ENCODE data around the gene GFM1. TPM values are rescaled to one million over a fixed set of nuclear protein-coding genes. Genes with fewer than 3 reads are reported as not detected.
A peak's percentile ranks its signal among the peaks of the same experiment; 100 is the strongest.

GFM1 gene
- total RNA-seq, 1 experiment from 2014 or later, result 44.5 TPM

DNA sequence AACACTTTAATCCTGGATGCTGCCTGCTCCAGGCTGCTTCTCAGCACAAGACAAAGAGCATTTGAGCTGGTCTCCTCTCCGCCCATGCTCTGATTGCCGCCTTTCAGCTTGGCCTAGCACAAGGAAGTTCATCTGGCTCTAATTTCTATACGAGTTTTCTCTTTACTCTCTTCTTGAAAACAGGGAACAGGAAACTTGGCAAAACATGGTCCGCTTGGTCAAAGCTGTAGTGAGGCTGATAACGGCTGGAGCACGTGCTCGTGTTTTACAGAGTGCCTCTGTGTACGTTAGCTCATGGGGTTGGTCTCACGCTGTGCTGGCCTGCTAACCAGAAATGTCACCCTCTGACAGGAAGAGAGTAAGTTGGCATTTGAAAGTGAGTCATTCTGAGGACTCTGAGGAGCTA, 68.8 kb downstream of the GFM1 start:
- Mint-ChIP-seq H3K36me3 (peaks cover 7% of the 10 kb centered on the region; the same call in 1 of the 2 replicates), H3K9me3 (no peaks in the 10 kb centered on the region), H3K4me3 (no peak overlapping the region), H3K27me3 (ENCODE audit: low read depth) (no peaks in the 10 kb centered on the region), H3K4me1 (peaks cover 22% of the 10 kb centered on the region), H3K27ac (peak overlapping the region; percentile 64)
- ATAC-seq (peak; percentile 68), DNase-seq (ENCODE audit: low spot score) (no peak)
- TF ChIP-seq ETV6 (CRISPR knock-in tag; IDR thresholded peaks at IDR 0.05), result no peak
- TF ChIP-seq HMGA2 (CRISPR knock-in tag; IDR thresholded peaks at IDR 0.05), result no peak
- no peak for TF ChIP-seq CREB1 (CRISPR knock-in tag; IDR thresholded peaks at IDR 0.05)
- TF ChIP-seq CBFB (CRISPR knock-in tag; IDR thresholded peaks at IDR 0.05; ENCODE audit: low read depth), result no peak
- TF ChIP-seq ZNF121 (CRISPR knock-in tag; IDR thresholded peaks at IDR 0.05), result no peak
- no peak for TF ChIP-seq FOXJ3 (CRISPR knock-in tag; IDR thresholded peaks at IDR 0.05; ENCODE audit: borderline replicate concordance)
- ChIA-PET POLR2A (no interaction called here), CTCF (interaction anchor here (0.8 to 2.9 kb wide), 3 partner anchors 14 to 88 kb away, joined by 3 to 19 read pairs (median 4); no protein-coding TSS in a partner anchor)

DNA sequence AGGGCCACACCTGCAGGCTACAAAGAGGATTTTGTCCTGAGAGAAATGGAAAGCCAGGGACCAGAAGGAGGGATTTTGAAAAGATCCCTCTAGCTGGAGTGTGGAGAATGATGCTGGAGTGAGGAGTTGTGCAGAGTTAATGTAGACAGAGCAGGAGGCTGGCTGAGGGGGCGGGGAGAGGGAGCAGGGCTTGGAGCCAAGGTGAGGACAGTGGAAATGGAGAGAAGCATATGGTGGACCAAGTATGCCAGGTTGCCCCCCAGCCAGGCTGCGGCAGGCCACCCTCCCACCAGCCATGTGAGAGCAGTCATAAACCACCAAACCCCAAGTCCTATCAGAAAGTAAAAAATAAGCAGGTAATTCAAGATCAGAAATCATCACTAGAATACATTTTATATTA, 73.2 kb downstream of the GFM1 start:
- peaks cover 15% of the 10 kb centered on the region for H3K4me1 Mint-ChIP-seq
- H3K27me3 Mint-ChIP-seq (ENCODE audit: low read depth), result no peaks in the 10 kb centered on the region
- no peak overlapping the region for H3K27ac Mint-ChIP-seq

More for the DNA sequence above, 73.2 kb downstream of the GFM1 start:
- H3K9me3 Mint-ChIP-seq, result no peaks in the 10 kb centered on the region
- ATAC-seq (no peak), DNase-seq (ENCODE audit: low spot score) (no peak)
- POLR2A ChIA-PET, result no interaction called here
- CTCF ChIA-PET, result interaction anchor here (2.9 kb wide), 1 partner anchor 10 kb away, joined by 20 read pairs; no protein-coding TSS in a partner anchor
- H3K4me3 Mint-ChIP-seq, result no peak overlapping the region
- no peak for TF ChIP-seq NFE2L1 (CRISPR knock-in tag; IDR thresholded peaks at IDR 0.05)
- TF ChIP-seq, protein P1, sequence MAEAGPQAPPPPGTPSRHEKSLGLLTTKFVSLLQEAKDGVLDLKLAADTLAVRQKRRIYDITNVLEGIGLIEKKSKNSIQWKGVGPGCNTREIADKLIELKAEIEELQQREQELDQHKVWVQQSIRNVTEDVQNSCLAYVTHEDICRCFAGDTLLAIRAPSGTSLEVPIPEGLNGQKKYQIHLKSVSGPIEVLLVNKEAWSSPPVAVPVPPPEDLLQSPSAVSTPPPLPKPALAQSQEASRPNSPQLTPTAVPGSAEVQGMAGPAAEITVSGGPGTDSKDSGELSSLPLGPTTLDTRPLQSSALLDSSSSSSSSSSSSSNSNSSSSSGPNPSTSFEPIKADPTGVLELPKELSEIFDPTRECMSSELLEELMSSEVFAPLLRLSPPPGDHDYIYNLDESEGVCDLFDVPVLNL (CRISPR knock-in tag; IDR thresholded peaks at IDR 0.05; ENCODE audit: borderline replicate concordance, low read depth), result no peak
- TF ChIP-seq, protein P2, sequence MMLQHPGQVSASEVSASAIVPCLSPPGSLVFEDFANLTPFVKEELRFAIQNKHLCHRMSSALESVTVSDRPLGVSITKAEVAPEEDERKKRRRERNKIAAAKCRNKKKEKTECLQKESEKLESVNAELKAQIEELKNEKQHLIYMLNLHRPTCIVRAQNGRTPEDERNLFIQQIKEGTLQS (CRISPR knock-in tag; conservative IDR thresholded peaks at IDR 0.05), result no peak
- TF ChIP-seq ESRRA (CRISPR knock-in tag; IDR thresholded peaks at IDR 0.05; ENCODE audit: borderline replicate concordance), result no peak
- TF ChIP-seq ZNF317 (CRISPR knock-in tag; IDR thresholded peaks at IDR 0.05; ENCODE audit: borderline replicate concordance, low read depth), result no peak
- no peak for TF ChIP-seq GRHL2 (CRISPR knock-in tag; IDR thresholded peaks at IDR 0.05; ENCODE audit: insufficient replicate concordance, severe bottlenecking)
- no peak for TF ChIP-seq ETV6 (CRISPR knock-in tag; IDR thresholded peaks at IDR 0.05)
- no peak for TF ChIP-seq ZNF219 (CRISPR knock-in tag; IDR thresholded peaks at IDR 0.05; ENCODE audit: borderline replicate concordance)
- TF ChIP-seq NFYB (CRISPR knock-in tag; conservative IDR thresholded peaks at IDR 0.05; ENCODE audit: low read depth), result no peak
- TF ChIP-seq, protein P3, sequence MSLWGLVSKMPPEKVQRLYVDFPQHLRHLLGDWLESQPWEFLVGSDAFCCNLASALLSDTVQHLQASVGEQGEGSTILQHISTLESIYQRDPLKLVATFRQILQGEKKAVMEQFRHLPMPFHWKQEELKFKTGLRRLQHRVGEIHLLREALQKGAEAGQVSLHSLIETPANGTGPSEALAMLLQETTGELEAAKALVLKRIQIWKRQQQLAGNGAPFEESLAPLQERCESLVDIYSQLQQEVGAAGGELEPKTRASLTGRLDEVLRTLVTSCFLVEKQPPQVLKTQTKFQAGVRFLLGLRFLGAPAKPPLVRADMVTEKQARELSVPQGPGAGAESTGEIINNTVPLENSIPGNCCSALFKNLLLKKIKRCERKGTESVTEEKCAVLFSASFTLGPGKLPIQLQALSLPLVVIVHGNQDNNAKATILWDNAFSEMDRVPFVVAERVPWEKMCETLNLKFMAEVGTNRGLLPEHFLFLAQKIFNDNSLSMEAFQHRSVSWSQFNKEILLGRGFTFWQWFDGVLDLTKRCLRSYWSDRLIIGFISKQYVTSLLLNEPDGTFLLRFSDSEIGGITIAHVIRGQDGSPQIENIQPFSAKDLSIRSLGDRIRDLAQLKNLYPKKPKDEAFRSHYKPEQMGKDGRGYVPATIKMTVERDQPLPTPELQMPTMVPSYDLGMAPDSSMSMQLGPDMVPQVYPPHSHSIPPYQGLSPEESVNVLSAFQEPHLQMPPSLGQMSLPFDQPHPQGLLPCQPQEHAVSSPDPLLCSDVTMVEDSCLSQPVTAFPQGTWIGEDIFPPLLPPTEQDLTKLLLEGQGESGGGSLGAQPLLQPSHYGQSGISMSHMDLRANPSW (CRISPR knock-in tag; conservative IDR thresholded peaks at IDR 0.05; ENCODE audit: low read depth), result no peak
- TF ChIP-seq NR1H2 (CRISPR knock-in tag; IDR thresholded peaks at IDR 0.05), result no peak
- TF ChIP-seq, protein P4, sequence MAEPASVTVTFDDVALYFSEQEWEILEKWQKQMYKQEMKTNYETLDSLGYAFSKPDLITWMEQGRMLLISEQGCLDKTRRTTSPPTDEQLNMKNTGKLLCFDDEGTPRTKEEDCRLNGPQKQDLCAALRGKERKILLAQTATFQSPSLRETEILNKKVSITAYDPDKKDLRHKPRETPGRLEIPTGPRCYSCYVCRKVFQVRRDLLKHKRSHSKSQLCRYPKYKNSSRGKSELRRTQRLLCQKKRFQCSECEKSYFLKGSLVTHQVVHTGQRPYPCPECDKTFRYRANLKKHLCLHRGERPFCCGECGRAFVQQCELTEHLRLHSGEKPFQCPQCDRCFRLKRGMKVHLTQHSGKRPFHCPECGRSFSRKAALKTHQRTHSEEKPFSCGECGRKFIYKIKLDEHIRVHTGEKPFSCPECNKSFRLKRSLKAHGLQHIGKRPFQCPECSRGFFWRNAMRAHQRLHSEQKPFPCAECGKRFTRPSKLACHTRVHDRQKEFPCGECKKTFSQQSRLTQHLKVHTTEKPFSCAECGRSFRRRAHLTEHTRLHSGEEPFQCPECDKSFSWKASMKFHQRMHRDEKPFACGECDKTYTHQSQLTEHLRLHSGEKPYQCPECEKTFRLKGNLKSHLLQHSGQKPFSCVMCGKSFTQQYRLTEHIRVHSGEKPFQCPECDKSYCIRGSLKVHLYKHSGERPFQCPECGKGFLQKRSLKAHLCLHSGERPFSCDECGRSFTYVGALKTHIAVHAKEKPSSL (CRISPR knock-in tag; conservative IDR thresholded peaks at IDR 0.05), result no peak
- TF ChIP-seq GTF2I (CRISPR knock-in tag; conservative IDR thresholded peaks at IDR 0.05), result no peak
- no peak for TF ChIP-seq JUN (CRISPR knock-in tag; IDR thresholded peaks at IDR 0.05)
- no peak for TF ChIP-seq ZNF671 (CRISPR knock-in tag; IDR thresholded peaks at IDR 0.05)
- TF ChIP-seq, protein P5, sequence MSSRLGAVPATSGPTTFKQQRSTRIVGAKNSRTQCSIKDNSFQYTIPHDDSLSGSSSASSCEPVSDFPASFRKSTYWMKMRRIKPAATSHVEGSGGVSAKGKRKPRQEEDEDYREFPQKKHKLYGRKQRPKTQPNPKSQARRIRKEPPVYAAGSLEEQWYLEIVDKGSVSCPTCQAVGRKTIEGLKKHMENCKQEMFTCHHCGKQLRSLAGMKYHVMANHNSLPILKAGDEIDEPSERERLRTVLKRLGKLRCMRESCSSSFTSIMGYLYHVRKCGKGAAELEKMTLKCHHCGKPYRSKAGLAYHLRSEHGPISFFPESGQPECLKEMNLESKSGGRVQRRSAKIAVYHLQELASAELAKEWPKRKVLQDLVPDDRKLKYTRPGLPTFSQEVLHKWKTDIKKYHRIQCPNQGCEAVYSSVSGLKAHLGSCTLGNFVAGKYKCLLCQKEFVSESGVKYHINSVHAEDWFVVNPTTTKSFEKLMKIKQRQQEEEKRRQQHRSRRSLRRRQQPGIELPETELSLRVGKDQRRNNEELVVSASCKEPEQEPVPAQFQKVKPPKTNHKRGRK (CRISPR knock-in tag; IDR thresholded peaks at IDR 0.05; ENCODE audit: borderline replicate concordance), result no peak
- TF ChIP-seq, protein P6, sequence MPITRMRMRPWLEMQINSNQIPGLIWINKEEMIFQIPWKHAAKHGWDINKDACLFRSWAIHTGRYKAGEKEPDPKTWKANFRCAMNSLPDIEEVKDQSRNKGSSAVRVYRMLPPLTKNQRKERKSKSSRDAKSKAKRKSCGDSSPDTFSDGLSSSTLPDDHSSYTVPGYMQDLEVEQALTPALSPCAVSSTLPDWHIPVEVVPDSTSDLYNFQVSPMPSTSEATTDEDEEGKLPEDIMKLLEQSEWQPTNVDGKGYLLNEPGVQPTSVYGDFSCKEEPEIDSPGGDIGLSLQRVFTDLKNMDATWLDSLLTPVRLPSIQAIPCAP (CRISPR knock-in tag; IDR thresholded peaks at IDR 0.05), result no peak
- TF ChIP-seq, protein P7, sequence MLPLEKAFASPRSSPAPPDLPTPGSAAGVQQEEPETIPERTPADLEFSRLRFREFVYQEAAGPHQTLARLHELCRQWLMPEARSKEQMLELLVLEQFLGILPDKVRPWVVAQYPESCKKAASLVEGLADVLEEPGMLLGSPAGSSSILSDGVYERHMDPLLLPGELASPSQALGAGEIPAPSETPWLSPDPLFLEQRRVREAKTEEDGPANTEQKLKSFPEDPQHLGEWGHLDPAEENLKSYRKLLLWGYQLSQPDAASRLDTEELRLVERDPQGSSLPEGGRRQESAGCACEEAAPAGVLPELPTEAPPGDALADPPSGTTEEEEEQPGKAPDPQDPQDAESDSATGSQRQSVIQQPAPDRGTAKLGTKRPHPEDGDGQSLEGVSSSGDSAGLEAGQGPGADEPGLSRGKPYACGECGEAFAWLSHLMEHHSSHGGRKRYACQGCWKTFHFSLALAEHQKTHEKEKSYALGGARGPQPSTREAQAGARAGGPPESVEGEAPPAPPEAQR (CRISPR knock-in tag; IDR thresholded peaks at IDR 0.05), result no peak
- peaks cover 9% of the 10 kb centered on the region for H3K36me3 Mint-ChIP-seq
